ENCODE results near the gene SYCE3.

The SYCE3 gene

GRCh38 chr22:50518606-50519005 is 44.1 kb downstream of the SYCE3 start:
- TF ChIP-seq CTCF (IDR thresholded peaks at IDR 0.05; ENCODE audit: low read depth, low read length) = no peak
- Histone ChIP-seq H3K4me1 (peaks cover 2% of the 10 kb centered on the region; the same call in 1 of the 2 replicates), H3K27me3 (no peaks in the 10 kb centered on the region), H3K9me3 (no peaks in the 10 kb centered on the region), H3K4me3 (ENCODE audit: low read depth, low read length) (no peak overlapping the region), H3K36me3 (peaks cover 64% of the 10 kb centered on the region)
- DNase-seq = no peak

- Histone ChIP-seq H3K27me3 (no peaks in the 10 kb centered on the region), H3K4me3 (ENCODE audit: low read depth, low read length) (no peak overlapping the region), H3K4me1 (no peaks in the 10 kb centered on the region), H3K36me3 (peaks cover 57% of the 10 kb centered on the region), H3K9me3 (no peaks in the 10 kb centered on the region)
- DNase-seq = no peak
- no peak for TF ChIP-seq CTCF (IDR thresholded peaks at IDR 0.05; ENCODE audit: low read depth, low read length)
Measured at GRCh38 chr22:50517495-50518260, 45.0 kb downstream of the SYCE3 start.

- peaks cover 57% of the 10 kb centered on the region for H3K36me3 ChIP-seq
- H3K27me3 ChIP-seq = no peaks in the 10 kb centered on the region
- H3K4me1 ChIP-seq = no peaks in the 10 kb centered on the region
- no peak overlapping the region for H3K4me3 ChIP-seq (ENCODE audit: low read depth, low read length)
- TF ChIP-seq CTCF (IDR thresholded peaks at IDR 0.05; ENCODE audit: low read depth, low read length) = no peak
- no peaks in the 10 kb centered on the region for H3K9me3 ChIP-seq
- DNase-seq = no peak
Measured at GRCh38 chr22:50516891-50517290, 45.8 kb downstream of the SYCE3 start.

GRCh38 chr22:50516068-50516467 is 46.7 kb downstream of the SYCE3 start:
- no peaks in the 10 kb centered on the region for H3K9me3 ChIP-seq
- H3K36me3 ChIP-seq = peaks cover 54% of the 10 kb centered on the region
- no peak overlapping the region for H3K4me3 ChIP-seq (ENCODE audit: low read depth, low read length)
- no peak for DNase-seq
- H3K27me3 ChIP-seq = no peaks in the 10 kb centered on the region
- no peak for TF ChIP-seq CTCF (IDR thresholded peaks at IDR 0.05; ENCODE audit: low read depth, low read length)
- H3K4me1 ChIP-seq = no peaks in the 10 kb centered on the region

- Histone ChIP-seq H3K36me3 (peaks cover 34% of the 10 kb centered on the region), H3K4me1 (no peaks in the 10 kb centered on the region), H3K27me3 (no peaks in the 10 kb centered on the region), H3K4me3 (ENCODE audit: low read depth, low read length) (no peak overlapping the region), H3K9me3 (no peaks in the 10 kb centered on the region)
- no peak for TF ChIP-seq CTCF (IDR thresholded peaks at IDR 0.05; ENCODE audit: low read depth, low read length)
- DNase-seq = no peak
Measured at GRCh38 chr22:50513175-50513574, 49.5 kb downstream of the SYCE3 start.

GRCh38 chr22:50508897-50509296 is 53.8 kb downstream of the SYCE3 start:
- Histone ChIP-seq H3K27me3 (no peaks in the 10 kb centered on the region), H3K4me3 (ENCODE audit: low read depth, low read length) (peak overlapping the region; percentile 94), H3K4me1 (no peaks in the 10 kb centered on the region), H3K36me3 (peaks cover 36% of the 10 kb centered on the region), H3K9me3 (no peaks in the 10 kb centered on the region)
- TF ChIP-seq CTCF (IDR thresholded peaks at IDR 0.05; ENCODE audit: low read depth, low read length) = no peak
- DNase-seq = no peak
